Eye (tissue), 1 donor: ENCODE results near the gene SREK1.
"Not testable (repeated sequence)": the region's sequence is repeated elsewhere in the genome, so short reads cannot be mapped to it uniquely, and the experiment has no call there.

Experiments used
- DNase-seq: peaks from one replicate; pipeline ENCODE4 v3.0.0-alpha.2; 2015

Gene SREK1

GRCh38 chr5:66144074-66144833 lies at the start of gene SREK1:
SREK1 (plus strand) TSS chr5:66144300; CDS start chr5:66144377, 77 bp downstream.
- DNase-seq = peak; percentile 97

GRCh38 chr5:66100851-66101250 lies 43.2 kb upstream of the SREK1 start:
- DNase-seq = no peak

- DNase-seq = no peak
Measured at GRCh38 chr5:66113160-66113559, 30.9 kb upstream of the SREK1 start.

GRCh38 chr5:66118304-66118703 lies 25.8 kb upstream of the SREK1 start:
- DNase-seq = no peak

GRCh38 chr5:66122379-66123034 lies 21.6 kb upstream of the SREK1 start:
- DNase-seq = no peak

- peak; percentile 34 for DNase-seq
Measured at GRCh38 chr5:66129144-66129543, 15.0 kb upstream of the SREK1 start.

- DNase-seq = no peak
Measured at GRCh38 chr5:66130493-66130892, 13.6 kb upstream of the SREK1 start.

GRCh38 chr5:66134407-66134861 lies 9.7 kb upstream of the SREK1 start:
- no peak for DNase-seq

- DNase-seq = no peak
Measured at GRCh38 chr5:66136053-66136452, 8.0 kb upstream of the SREK1 start.

GRCh38 chr5:66136944-66137343 lies 7.2 kb upstream of the SREK1 start:
- not testable (repeated sequence) for DNase-seq

- DNase-seq = no peak
Measured at GRCh38 chr5:66138637-66139317, 5.3 kb upstream of the SREK1 start.

GRCh38 chr5:66139318-66139712 lies 4.8 kb upstream of the SREK1 start:
- no peak for DNase-seq

- DNase-seq = no peak
Measured at GRCh38 chr5:66142417-66142816, 1.7 kb upstream of the SREK1 start.

- no peak for DNase-seq
Measured at GRCh38 chr5:66143473-66144073, 527 bp upstream of the SREK1 start.

- DNase-seq = no peak
Measured at GRCh38 chr5:66144834-66145390, 812 bp downstream of the SREK1 start.

GRCh38 chr5:66145737-66146136 lies 1.6 kb downstream of the SREK1 start:
- no peak for DNase-seq

GRCh38 chr5:66149950-66150349 lies 5.8 kb downstream of the SREK1 start:
- DNase-seq = no peak

GRCh38 chr5:66151030-66151429 lies 6.9 kb downstream of the SREK1 start:
- DNase-seq = no peak

- DNase-seq = no peak
Measured at GRCh38 chr5:66151491-66151890, 7.4 kb downstream of the SREK1 start.

GRCh38 chr5:66157046-66157445 lies 12.9 kb downstream of the SREK1 start:
- DNase-seq = no peak

GRCh38 chr5:66161356-66161755 lies 17.3 kb downstream of the SREK1 start:
- no peak for DNase-seq

GRCh38 chr5:66164044-66164790 lies 20.1 kb downstream of the SREK1 start:
- DNase-seq = peak; percentile 23
